ENCODE measurements around the gene SH3GL1. TPM values are rescaled to one million over a fixed set of nuclear protein-coding genes. Genes with fewer than 3 reads are reported as not detected.

SH3GL1 gene
- polyA plus RNA-seq, 3 donors = 14.0 to 33.9 (median 15.0) TPM

GRCh38 chr19:4324228-4324627 is 76.1 kb downstream of the SH3GL1 start:
- H3K4me3 Mint-ChIP-seq = no peak overlapping the region
- peaks cover 3% of the 10 kb centered on the region in 2 donors for H3K36me3 Mint-ChIP-seq
- TF ChIP-seq, protein P1, sequence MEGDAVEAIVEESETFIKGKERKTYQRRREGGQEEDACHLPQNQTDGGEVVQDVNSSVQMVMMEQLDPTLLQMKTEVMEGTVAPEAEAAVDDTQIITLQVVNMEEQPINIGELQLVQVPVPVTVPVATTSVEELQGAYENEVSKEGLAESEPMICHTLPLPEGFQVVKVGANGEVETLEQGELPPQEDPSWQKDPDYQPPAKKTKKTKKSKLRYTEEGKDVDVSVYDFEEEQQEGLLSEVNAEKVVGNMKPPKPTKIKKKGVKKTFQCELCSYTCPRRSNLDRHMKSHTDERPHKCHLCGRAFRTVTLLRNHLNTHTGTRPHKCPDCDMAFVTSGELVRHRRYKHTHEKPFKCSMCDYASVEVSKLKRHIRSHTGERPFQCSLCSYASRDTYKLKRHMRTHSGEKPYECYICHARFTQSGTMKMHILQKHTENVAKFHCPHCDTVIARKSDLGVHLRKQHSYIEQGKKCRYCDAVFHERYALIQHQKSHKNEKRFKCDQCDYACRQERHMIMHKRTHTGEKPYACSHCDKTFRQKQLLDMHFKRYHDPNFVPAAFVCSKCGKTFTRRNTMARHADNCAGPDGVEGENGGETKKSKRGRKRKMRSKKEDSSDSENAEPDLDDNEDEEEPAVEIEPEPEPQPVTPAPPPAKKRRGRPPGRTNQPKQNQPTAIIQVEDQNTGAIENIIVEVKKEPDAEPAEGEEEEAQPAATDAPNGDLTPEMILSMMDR (IDR thresholded peaks at IDR 0.05) = no peak
- Histone ChIP-seq H3K36me3 (replicated peaks in 1 of 2; ENCODE audit: control insufficient read depth in 1 of 2, insufficient read depth in 2 of 2, low read length in 2 of 2) (no peaks in the 10 kb centered on the region), H3K9me3 (replicated peaks in 1 of 2; ENCODE audit: control insufficient read depth in 1 of 2, insufficient read depth in 1 of 2, low read length in 2 of 2) (peaks cover 26 to 51% of the 10 kb centered on the region in 2 donors), H2AFZ (ENCODE audit: insufficient read depth, low read depth, low read length, poor library complexity, severe bottlenecking) (no peak overlapping the region), H3K4me3 (replicated peaks in 1 of 3; ENCODE audit: low read depth in 2 of 3, low read length in 3 of 3) (no peak overlapping the region), H4K20me1 (ENCODE audit: insufficient read depth, low read length) (no peaks in the 10 kb centered on the region), H3K4me1 (ENCODE audit: control insufficient read depth in 1 of 2, insufficient read depth in 2 of 2, low read length in 2 of 2) (peaks cover 23 to 26% of the 10 kb centered on the region in 2 donors), H3K9ac (ENCODE audit: insufficient read depth, low read length, poor library complexity, severe bottlenecking) (no peak overlapping the region), H3K79me2 (ENCODE audit: insufficient read depth, low read length) (no peaks in the 10 kb centered on the region), H3K4me2 (replicated peaks; ENCODE audit: extremely low read depth, low read length, poor library complexity, severe bottlenecking) (no peak overlapping the region), H3K27me3 (ENCODE audit: control insufficient read depth in 2 of 2, insufficient read depth in 2 of 2, low read length in 2 of 2) (peaks cover 2 to 28% of the 10 kb centered on the region in 2 donors), H3K27ac (ENCODE audit: low read depth in 1 of 2, low read length in 2 of 2) (no peak overlapping the region)
- DNase-seq = no peak
- 92% methylated on average over 5 of the region's 12 CpGs for WGBS (ENCODE audit: insufficient coverage)
- peaks cover 36 to 57% (median 48%) of the 10 kb centered on the region in 7 donors for H3K9me3 Mint-ChIP-seq
- H3K27me3 Mint-ChIP-seq (ENCODE audit: low read depth in 3 of 3) = peaks cover 30 to 42% (median 39%) of the 10 kb centered on the region in 3 donors
- H3K27ac Mint-ChIP-seq = no peak overlapping the region
- intact Hi-C loops (cut with micrococcal nuclease) = loop anchor here in 1 of 2 donors (10.0 kb wide), 1 partner anchor 351 kb away; the partner anchor contains the start of gene MYDGF
- H3K4me1 Mint-ChIP-seq = peaks cover 30% of the 10 kb centered on the region

DNA sequence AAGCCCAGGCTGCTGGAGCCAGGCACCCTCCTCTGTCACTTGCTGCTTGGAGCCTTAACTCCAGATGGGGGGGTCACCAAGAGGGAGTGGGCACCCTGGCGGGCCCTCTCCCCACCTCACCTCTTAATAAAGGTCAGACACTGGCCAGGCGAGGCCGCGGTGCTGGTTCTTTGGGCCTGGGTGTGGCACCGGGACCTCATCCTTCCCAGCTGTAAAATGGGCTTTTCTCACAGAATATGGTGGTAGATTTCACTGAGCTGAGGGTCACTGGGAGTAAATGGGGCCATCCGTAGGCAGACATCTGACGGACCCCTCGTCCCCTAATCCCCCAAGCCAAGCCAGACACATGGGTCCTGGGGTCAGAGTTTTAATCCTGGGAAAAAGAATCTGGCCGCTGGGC is 76.7 kb downstream of the SH3GL1 start:
- Mint-ChIP-seq H3K4me1 (peaks cover 29% of the 10 kb centered on the region), H3K9me3 (peaks cover 41 to 60% (median 53%) of the 10 kb centered on the region in 7 donors), H3K36me3 (peaks cover 3% of the 10 kb centered on the region in 2 donors), H3K27ac (no peak overlapping the region), H3K27me3 (ENCODE audit: low read depth in 3 of 3) (peaks cover 25 to 37% (median 34%) of the 10 kb centered on the region in 3 donors), H3K4me3 (no peak overlapping the region)
- Histone ChIP-seq H3K4me3 (replicated peaks in 1 of 3; ENCODE audit: low read depth in 2 of 3, low read length in 3 of 3) (no peak overlapping the region), H3K9me3 (replicated peaks in 1 of 2; ENCODE audit: control insufficient read depth in 1 of 2, insufficient read depth in 1 of 2, low read length in 2 of 2) (peaks cover 27 to 56% of the 10 kb centered on the region in 2 donors), H3K9ac (ENCODE audit: insufficient read depth, low read length, poor library complexity, severe bottlenecking) (no peak overlapping the region), H3K4me2 (replicated peaks; ENCODE audit: extremely low read depth, low read length, poor library complexity, severe bottlenecking) (no peak overlapping the region), H3K27me3 (ENCODE audit: control insufficient read depth in 2 of 2, insufficient read depth in 2 of 2, low read length in 2 of 2) (peaks cover 2 to 25% of the 10 kb centered on the region in 2 donors), H3K36me3 (replicated peaks in 1 of 2; ENCODE audit: control insufficient read depth in 1 of 2, insufficient read depth in 2 of 2, low read length in 2 of 2) (no peaks in the 10 kb centered on the region), H3K4me1 (ENCODE audit: control insufficient read depth in 1 of 2, insufficient read depth in 2 of 2, low read length in 2 of 2) (peaks cover 23 to 26% of the 10 kb centered on the region in 2 donors), H2AFZ (ENCODE audit: insufficient read depth, low read depth, low read length, poor library complexity, severe bottlenecking) (no peak overlapping the region), H3K79me2 (ENCODE audit: insufficient read depth, low read length) (no peaks in the 10 kb centered on the region), H4K20me1 (ENCODE audit: insufficient read depth, low read length) (no peaks in the 10 kb centered on the region), H3K27ac (ENCODE audit: low read depth in 1 of 2, low read length in 2 of 2) (no peak overlapping the region)
- DNase-seq = no peak
- TF ChIP-seq, protein P1 (IDR thresholded peaks at IDR 0.05) = no peak
- intact Hi-C loops (cut with micrococcal nuclease) = loop anchor here in 1 of 2 donors (10.0 kb wide), 1 partner anchor 351 kb away; the partner anchor contains the start of gene MYDGF
- WGBS (ENCODE audit: insufficient coverage) = 98% methylated on average over 5 of the region's 9 CpGs
